MM.1S (cell line): ENCODE results near the gene GBP2.
"Not testable (repeated sequence)": the region's sequence is repeated elsewhere in the genome, so short reads cannot be mapped to it uniquely, and the experiment has no call there.

Experiments used
- EZH2 ChIP-seq: fragments of 300-600 bp; sonication (generic); optimal IDR thresholded peaks from 2 replicates; pipeline ENCODE3; 2017; ENCODE audit warnings: low read depth, mild to moderate bottlenecking, antibody characterized with exemption, low read length, mixed read lengths
- TF ChIP-seq, protein P1 (sequence below): fragments of 300-600 bp; sonication (generic); IDR thresholded peaks from 2 replicates; pipeline ENCODE4 v1.5.1; 2016; ENCODE audit warnings: antibody characterized with exemption, low read length, mixed read lengths

DNA sequence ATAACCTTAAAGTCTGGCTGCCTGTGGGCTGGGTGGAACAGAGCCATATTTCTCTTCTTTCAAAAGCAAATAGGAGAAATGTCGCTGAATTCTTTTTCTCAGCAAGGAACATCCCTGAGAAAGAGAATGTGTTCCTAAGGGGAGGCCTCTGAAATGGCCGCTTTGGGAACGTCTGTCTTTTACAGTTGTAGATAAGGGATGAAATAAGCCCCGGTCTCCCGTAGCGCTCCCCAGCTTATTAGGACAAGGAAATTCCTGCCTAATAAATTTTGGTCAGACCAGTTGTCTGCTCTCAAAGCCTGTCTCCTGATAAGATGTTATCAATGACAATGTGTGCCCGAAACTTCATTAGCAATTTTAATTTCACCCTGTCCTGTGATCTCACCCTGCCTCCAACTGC lies 45.8 kb downstream of the GBP2 start:
- TF ChIP-seq, protein P1, sequence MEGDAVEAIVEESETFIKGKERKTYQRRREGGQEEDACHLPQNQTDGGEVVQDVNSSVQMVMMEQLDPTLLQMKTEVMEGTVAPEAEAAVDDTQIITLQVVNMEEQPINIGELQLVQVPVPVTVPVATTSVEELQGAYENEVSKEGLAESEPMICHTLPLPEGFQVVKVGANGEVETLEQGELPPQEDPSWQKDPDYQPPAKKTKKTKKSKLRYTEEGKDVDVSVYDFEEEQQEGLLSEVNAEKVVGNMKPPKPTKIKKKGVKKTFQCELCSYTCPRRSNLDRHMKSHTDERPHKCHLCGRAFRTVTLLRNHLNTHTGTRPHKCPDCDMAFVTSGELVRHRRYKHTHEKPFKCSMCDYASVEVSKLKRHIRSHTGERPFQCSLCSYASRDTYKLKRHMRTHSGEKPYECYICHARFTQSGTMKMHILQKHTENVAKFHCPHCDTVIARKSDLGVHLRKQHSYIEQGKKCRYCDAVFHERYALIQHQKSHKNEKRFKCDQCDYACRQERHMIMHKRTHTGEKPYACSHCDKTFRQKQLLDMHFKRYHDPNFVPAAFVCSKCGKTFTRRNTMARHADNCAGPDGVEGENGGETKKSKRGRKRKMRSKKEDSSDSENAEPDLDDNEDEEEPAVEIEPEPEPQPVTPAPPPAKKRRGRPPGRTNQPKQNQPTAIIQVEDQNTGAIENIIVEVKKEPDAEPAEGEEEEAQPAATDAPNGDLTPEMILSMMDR, result not testable (repeated sequence)
- TF ChIP-seq EZH2, result not testable (repeated sequence)
